ENCODE measurements around the gene ZCCHC8.
A peak's percentile ranks its signal among the peaks of the same experiment; 100 is the strongest.

The ZCCHC8 gene

GRCh38 chr12:122528582-122528981, 27.9 kb upstream of the ZCCHC8 start:
- Histone ChIP-seq H3K79me2 (ENCODE audit: low read length) (peaks cover 86% of the 10 kb centered on the region), H3K4me1 (ENCODE audit: low read length) (peaks cover 43% of the 10 kb centered on the region), H3K27me3 (ENCODE audit: low read depth, low read length) (no peaks in the 10 kb centered on the region), H3K27ac (ENCODE audit: low read length) (peak overlapping the region; percentile 91), H3K36me3 (replicated peaks; ENCODE audit: low read depth, low read length) (peaks cover 60% of the 10 kb centered on the region), H3K4me2 (ENCODE audit: low read length) (peak overlapping the region; percentile 83), H4K20me1 (ENCODE audit: insufficient read depth, low read length) (peaks cover 27% of the 10 kb centered on the region), H2AFZ (ENCODE audit: low read depth, low read length) (no peak overlapping the region), H3K4me3 (ENCODE audit: low read length) (peak overlapping the region; percentile 87), H3K9ac (ENCODE audit: low read length) (peak overlapping the region; percentile 92), H3K9me3 (ENCODE audit: insufficient read depth, low read length) (no peaks in the 10 kb centered on the region; the same call in 1 of the 2 replicates)
- TF ChIP-seq EZH2phosphoT487 (IDR thresholded peaks at IDR 0.05; ENCODE audit: low read depth) (no peak), CTCF (IDR thresholded peaks at IDR 0.05; ENCODE audit: low read depth, low read length) (no peak)

GRCh38 chr12:122527478-122527944, 26.8 kb upstream of the ZCCHC8 start:
- Histone ChIP-seq H3K4me2 (ENCODE audit: low read length) (peak overlapping the region; percentile 83), H3K36me3 (replicated peaks; ENCODE audit: low read depth, low read length) (peaks cover 61% of the 10 kb centered on the region), H3K27me3 (ENCODE audit: low read depth, low read length) (no peaks in the 10 kb centered on the region), H3K27ac (ENCODE audit: low read length) (peak overlapping the region; percentile 91), H3K9ac (ENCODE audit: low read length) (peak overlapping the region; percentile 92), H2AFZ (ENCODE audit: low read depth, low read length) (no peak overlapping the region), H3K4me3 (ENCODE audit: low read length) (peak overlapping the region; percentile 87), H3K79me2 (ENCODE audit: low read length) (peaks cover 87% of the 10 kb centered on the region), H3K9me3 (ENCODE audit: insufficient read depth, low read length) (no peaks in the 10 kb centered on the region; the same call in 1 of the 2 replicates), H3K4me1 (ENCODE audit: low read length) (peaks cover 54% of the 10 kb centered on the region), H4K20me1 (ENCODE audit: insufficient read depth, low read length) (peaks cover 31% of the 10 kb centered on the region)
- TF ChIP-seq EZH2phosphoT487 (IDR thresholded peaks at IDR 0.05; ENCODE audit: low read depth) (no peak), CTCF (IDR thresholded peaks at IDR 0.05; ENCODE audit: low read depth, low read length) (no peak)

- Histone ChIP-seq H3K79me2 (ENCODE audit: low read length) (peaks cover 89% of the 10 kb centered on the region), H3K4me1 (ENCODE audit: low read length) (peaks cover 56% of the 10 kb centered on the region), H4K20me1 (ENCODE audit: insufficient read depth, low read length) (peaks cover 36% of the 10 kb centered on the region), H2AFZ (ENCODE audit: low read depth, low read length) (no peak within 1 kb of the TSS), H3K9me3 (ENCODE audit: insufficient read depth, low read length) (no peaks in the 10 kb centered on the region; the same call in 1 of the 2 replicates), H3K36me3 (replicated peaks; ENCODE audit: low read depth, low read length) (peaks cover 65% of the 10 kb centered on the region), H3K27me3 (ENCODE audit: low read depth, low read length) (no peaks in the 10 kb centered on the region), H3K9ac (ENCODE audit: low read length) (peak within 1 kb of the TSS; percentile 100), H3K4me2 (ENCODE audit: low read length) (peak within 1 kb of the TSS; percentile 83), H3K27ac (ENCODE audit: low read length) (peak within 1 kb of the TSS; percentile 92), H3K4me3 (ENCODE audit: low read length) (peak within 1 kb of the TSS; percentile 97)
- no peak for TF ChIP-seq CTCF (IDR thresholded peaks at IDR 0.05; ENCODE audit: low read depth, low read length)
- TF ChIP-seq EZH2phosphoT487 (IDR thresholded peaks at IDR 0.05; ENCODE audit: low read depth), result no peak
These were observed 26.1 kb upstream of the ZCCHC8 start, which contains the start of the genes KNTC1 and RSRC2 for GRCh38 chr12:122526683-122527477. KNTC1 (plus strand) TSS chr12:122527249; CDS start chr12:122530064, 2,815 bp downstream. RSRC2 (minus strand) TSS chr12:122526936; CDS start chr12:122526853, 83 bp downstream.

All from OCI-LY3 (cell line).